ENCODE measurements around the gene LAX1. TPM values are rescaled to one million over a fixed set of nuclear protein-coding genes. Genes with fewer than 3 reads are reported as not detected.
"Not testable (repeated sequence)": the region's sequence is repeated elsewhere in the genome, so short reads cannot be mapped to it uniquely, and the experiment has no call there.

The LAX1 gene, protein sequence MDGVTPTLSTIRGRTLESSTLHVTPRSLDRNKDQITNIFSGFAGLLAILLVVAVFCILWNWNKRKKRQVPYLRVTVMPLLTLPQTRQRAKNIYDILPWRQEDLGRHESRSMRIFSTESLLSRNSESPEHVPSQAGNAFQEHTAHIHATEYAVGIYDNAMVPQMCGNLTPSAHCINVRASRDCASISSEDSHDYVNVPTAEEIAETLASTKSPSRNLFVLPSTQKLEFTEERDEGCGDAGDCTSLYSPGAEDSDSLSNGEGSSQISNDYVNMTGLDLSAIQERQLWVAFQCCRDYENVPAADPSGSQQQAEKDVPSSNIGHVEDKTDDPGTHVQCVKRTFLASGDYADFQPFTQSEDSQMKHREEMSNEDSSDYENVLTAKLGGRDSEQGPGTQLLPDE
- not detected in 2 replicates for total RNA-seq (2014; rRNA removed; shearing (Covaris generic))

DNA sequence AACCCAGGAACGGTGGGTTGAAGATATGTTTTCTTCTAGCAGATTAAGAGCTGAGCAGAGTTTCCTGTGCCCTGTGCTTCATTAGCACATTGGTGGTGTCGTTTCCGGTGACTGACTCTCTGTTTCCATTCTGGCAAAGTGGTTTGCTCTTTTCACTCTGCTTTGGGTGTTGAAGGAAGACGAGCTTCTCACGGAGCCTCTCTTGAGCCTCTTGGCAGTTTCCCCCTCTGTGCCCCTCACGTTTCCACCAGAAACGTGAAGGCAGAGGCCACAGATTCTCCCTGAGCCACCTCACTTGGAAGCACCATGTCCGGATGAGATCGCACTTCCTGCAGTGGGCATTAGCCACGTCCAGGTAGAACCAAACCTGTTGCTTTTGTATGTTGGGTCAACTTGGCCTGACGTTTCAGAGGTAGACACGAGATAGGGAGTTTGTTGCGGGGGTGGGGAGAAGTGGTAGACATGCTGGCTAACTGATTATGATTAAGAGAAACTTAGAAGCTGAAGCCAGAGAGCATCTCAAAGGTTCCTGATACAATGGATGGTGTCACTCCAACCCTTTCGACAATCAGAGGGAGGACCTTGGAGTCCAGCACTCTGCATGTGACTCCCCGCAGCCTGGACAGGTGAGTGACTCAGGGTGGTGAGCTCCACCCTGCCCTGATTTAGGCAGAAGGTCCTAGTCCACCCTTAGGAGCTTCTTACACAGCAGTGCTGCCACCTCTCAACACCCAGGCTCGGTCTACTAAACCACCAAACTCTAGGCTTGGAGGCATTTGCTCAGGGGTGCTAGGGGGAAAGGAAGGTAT, at the start of gene LAX1:
Gene LAX1 (plus strand): TSS at position 155 of the 809 bp plus-strand sequence. CDS start 383 bp downstream, at position 538.
- DNase-seq (ENCODE audit: low read depth), result no peak

DNA sequence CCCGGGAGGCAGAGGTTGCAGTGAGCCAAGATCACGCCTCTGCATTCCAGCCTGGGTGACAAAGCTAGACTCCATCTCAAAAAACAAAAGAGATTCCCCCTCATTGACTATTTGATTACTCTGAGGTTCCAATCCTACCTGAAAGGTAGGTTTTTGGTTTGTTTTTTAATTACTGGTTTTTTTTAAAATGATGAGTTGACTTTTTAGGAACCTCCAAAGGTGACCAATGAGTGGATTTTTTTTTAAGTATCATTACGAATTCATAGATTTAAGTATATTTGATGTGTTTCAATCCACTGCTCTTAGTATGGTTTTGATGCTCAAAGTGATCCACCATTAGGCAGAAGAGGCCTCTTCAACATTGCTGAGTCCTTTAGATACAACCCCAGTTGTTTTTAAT, 47.9 kb upstream of the LAX1 start:
- no peak for DNase-seq (ENCODE audit: low read depth)

DNA sequence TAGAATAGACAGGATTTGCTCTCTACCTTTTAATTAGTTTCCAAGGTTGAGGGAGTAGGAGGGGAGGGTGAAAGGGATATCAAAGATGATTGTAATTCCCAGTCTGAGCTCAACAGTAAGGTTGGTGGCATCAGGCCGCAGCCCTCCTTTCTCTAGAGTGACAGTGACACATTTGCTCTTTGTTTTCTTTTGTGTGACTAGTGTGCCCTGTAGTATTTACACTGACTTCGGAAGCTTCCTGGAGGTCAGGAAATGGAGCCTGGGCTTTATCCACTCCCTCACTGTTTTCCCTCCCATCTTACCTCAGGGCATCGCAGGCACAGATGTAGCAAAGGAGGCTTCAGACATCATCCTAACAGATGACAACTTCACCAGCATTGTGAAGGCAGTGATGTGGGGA, 44.7 kb upstream of the LAX1 start:
- no peak for DNase-seq (ENCODE audit: low read depth)

DNA sequence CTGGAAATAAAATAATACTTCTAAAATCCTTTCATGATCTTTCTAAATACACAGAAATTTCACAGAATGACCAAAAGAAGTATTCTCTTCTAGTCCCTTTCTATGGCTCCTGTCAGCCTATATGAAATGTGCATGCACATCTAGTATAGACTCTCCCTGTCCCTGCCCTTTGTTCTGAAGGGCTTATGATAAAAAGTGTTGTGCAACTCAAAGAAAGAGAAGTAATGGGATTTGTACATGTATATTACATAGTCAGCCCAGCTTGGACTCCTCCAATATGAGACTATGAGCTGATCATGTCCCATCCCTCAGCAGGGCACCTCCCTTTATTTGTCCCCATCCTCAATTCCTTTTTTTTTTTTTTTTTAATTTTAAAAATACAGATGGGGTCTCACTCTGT, 42.1 kb upstream of the LAX1 start:
- DNase-seq (ENCODE audit: low read depth), result no peak

DNA sequence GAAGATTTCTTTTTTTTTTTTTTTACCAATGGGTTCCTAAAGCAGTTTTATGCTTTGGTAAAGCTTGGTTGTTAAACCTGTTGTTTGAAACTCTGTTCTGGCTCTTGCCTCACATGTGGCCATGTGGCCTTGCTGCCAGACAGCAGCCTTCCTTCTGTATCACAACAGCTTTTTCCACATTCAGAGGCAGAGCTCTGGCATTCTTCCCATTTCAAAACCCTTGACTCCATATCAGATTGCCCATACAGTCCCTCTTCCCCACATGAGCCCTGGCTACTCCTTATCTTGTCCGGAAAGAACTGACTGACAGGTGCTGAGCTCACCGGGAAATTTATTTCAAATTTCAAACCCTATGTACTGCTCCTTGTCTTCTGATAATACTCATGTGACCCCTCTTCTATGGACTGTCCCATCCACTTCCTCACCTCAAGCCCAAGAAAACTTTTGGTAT, 38.5 kb upstream of the LAX1 start:
- DNase-seq (ENCODE audit: low read depth), result no peak

DNA sequence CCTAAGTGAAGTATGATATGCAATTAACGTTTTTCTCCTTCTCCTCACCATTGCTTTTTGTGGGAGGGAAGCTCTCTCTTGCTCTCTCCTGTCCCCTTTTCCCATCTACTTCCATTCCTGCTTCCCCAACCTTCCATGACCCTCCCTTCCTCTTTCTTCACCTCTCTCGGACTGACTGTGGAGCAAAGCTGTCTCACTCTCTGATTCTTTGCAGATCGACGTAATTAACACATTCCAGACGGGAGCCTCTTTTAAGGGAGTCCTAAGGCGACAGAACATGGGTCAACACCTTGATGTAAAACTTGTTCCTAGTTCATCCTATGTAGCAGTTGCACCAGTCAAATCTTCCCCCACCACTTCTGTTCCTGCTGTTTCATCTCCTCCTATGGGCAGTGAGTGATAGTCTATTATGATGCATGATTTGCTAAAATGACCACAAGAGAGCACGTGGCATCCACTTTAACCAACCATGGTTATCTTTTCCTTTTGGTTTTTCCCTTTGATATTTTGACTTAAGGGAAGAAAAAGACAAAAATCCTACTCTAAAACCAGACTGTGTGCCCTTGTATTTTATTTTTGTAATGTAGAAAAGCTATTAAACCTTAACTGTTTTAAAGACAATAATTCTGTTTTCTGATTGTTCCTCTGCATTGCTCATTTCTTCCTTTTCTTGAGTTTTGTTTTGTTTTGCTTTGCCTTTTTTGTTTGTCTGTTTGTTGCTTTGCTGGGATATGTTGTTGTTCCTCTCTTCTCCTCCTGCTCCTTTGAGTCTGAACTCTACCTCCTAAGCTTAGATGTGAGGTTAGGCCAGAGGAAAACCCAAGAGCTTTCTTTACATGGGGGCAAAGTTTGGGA, 31.7 kb upstream of the LAX1 start:
- DNase-seq (ENCODE audit: low read depth), result no peak

DNA sequence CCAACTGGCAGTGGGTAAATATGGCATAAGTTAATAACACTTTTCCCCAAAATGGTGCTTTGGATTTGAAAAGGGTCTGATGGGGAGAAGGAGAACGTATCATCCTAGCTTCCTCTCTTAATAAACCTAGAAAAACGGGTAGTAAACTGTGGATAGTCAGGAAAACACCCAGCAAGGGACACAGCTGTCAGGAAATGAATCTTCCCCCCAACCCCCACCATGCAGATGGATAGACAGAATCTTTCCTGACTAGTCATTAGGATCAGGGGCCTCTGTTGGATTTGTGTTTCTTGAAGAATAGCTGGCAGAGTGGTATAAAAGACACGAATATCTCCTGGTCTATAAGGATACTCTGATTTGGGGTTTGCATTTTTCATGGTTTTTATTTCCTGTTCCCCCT, 22.5 kb upstream of the LAX1 start:
- no peak for DNase-seq (ENCODE audit: low read depth)

DNA sequence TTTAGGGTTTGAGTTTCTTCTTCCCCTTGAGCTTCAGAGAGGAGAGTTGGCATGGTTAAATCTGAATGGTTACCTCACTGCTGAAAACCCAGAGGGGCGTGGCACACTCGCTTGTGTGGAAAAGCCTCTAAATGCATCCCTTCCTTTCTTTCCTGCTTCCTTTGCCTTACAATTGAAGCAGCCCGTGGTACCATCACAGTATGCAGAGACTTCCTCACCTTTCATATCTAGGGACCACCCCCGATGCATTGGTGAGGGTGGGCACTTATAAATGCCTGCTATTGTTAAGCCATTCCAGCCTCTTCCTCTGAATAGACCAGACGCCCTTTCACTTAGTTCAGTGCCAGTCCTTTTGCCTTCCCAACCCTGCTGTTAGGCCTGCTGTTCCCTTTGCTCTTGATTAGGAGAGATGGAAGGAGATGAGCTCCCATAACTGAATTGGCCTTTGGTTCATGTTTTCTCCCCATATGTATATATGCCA, 21.9 kb upstream of the LAX1 start:
- DNase-seq (ENCODE audit: low read depth), result no peak

DNA sequence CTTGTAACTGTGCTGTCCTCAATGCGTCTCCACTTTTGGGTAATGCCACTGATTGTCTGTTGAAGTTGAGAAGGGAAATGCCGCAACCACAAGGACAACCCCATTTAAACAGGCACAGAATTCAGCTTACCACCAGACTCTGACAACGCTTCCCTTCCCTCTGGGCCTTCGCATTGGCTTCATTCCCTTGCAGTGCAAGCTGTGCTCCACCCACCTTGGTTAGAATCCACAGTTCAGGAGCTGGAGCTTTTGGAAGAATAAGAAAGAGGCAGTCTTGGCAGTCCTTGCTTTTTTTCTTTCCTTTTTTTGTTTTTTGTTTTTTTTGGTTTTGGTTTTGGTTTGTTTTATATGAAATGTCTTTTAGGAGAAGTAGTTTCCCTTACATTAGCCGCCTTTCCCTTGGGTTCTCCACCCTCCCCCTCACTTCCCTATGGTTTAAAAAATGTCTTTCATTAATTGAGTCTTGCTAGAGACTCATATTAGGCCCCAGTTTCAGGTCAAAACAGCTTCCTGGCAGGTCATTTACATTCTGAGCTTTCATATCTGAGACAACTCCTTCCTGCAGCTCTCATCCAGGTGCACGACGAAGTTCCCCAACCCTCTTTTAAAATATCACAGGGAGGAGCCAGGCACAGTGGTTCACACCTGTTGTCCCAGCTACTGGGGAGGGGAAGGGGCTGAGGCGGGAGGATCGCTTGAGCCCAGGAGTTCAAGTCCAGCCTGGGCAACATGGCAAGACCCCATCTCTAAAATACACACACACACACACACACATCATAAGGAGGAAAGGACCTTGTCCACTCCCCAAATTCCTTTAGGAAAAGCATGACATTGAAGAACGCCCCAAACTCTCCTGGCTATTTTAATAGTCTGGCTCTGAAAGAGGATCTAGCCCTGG, 20.7 kb upstream of the LAX1 start:
- peak; percentile 9 for DNase-seq (ENCODE audit: low read depth)

DNA sequence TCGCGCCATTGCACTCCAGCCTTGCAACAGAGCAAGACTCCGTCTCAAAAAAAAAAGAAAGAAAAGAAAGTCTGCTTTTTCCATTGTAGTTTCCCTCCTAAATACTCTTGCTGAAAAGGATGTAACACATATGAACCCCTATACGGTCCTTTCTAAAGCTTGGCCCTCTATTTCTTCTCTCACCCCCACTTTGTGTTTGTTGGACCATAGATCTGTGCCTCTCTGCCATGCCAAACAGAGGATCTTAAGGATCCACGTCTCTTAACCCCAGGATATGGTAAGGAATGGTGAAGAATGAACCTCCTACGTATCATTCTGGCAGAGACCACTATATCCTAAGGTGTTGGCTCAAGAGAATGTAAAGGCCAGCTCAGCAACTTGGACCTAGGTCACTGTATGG, 18.7 kb upstream of the LAX1 start:
- no peak for DNase-seq (ENCODE audit: low read depth)

DNA sequence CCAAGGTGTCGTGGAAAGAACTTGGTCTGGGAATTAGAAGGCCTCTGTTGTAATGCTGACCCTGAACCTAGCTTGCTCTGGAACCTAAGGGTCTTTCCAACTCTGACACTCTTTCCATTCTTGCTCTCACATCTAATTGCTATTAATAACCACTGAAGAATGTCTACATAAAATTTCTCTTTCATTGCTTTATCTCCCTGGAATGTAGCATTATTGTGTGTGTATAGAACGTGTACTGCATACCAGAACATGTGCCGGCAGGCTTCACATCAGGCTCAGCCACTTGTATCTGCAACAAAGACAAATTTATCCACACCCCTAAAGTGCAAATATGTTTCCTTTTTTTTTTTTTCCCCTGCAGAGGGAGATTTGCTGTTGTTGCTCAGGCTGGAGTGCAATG, 13.9 kb upstream of the LAX1 start:
- no peak for DNase-seq (ENCODE audit: low read depth)

DNA sequence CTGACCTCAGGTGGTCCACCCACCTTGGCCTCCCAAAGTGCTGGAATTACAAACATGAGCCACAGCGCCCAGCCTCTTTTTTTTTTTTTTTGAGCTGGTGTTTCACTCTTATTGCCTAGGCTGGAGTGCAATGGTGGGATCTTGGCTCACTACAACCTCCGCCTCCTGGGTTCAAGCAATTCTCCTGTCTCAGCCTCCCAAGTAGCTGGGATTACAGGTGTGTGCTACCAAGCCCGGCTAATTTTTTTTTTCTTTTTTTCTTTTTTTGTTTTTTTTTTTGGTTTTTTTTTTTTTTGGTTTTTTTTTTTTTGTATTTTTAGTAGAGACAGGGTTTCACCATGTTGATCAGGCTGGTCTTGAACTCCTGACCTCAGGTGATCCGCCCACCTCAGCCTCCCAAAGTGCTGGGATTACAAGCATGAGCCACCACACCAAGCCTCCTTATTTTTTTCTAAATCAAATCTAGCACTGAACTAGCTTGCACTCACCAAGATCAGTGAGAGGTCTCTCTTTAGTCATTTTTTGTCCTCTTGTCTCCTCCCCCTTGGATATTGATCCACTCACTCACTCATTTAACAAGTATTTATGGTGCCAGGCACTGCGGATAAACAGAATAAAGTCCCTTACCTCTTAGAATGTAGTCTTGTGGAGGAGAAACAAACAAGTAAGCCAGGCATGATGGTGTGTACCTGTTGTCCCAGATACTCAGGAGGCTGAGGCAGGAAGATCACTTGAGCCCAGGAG, 13.2 kb upstream of the LAX1 start:
- DNase-seq (ENCODE audit: low read depth), result not testable (repeated sequence)

DNA sequence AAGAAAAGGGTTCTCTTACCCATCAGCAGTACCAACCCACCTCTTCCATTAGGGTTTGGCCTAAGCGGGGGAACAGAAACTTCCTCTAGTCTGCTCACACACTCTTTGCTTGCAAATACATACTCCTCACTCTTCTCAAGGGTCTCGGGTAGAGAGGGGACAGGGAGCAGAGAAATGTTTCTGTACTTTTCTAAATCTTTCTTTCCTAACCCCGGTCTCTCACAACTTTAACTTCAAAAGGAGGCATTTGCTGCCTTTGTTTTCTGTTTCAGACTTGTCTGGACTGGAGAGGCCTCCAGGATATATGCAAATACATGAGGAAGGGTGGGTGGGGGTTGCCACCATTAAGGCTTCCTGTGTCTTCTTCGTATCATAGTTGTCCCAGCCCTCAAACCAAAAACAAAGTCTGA, 10.5 kb upstream of the LAX1 start:
- DNase-seq (ENCODE audit: low read depth), result no peak

DNA sequence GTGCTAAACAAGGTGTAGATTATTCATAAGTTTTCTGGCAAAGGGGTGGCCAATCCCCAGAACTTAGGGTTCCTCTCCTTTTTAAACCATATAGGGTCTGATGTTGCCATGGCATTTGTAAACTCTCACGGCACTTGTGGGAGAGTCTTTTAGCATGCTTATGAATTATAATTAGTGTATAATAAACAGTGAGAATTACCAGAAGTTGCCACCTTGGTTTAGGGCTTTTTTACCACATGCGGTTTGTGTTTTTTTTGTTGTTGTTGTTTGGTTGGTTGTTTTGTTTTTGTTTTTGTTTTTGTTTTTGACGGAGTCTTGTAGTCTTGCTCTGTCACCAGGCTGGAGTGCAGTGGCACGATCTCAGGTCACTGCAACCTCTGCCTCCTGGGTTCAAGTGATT, 8.9 kb upstream of the LAX1 start:
- no peak for DNase-seq (ENCODE audit: low read depth)

DNA sequence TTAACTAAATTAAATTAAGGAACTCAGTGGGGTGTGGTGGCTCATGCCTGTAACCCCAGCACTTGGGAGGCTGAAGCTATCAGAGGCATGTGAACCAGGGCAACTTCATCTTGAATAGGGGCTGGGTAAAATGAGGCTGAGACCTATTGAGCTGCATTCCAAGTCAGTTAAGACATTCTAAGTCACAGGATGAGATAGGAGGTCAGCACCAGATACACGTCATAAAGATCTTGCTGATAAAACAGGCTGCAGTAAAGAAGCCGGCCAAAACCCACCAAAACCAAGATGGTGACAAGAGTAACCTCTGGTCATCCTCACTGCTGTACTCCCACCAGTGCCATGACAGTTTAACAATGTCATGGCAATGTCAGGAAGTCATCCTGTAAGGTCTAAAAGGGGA, 6.2 kb upstream of the LAX1 start:
- peak; percentile 57 for DNase-seq (ENCODE audit: low read depth)

DNA sequence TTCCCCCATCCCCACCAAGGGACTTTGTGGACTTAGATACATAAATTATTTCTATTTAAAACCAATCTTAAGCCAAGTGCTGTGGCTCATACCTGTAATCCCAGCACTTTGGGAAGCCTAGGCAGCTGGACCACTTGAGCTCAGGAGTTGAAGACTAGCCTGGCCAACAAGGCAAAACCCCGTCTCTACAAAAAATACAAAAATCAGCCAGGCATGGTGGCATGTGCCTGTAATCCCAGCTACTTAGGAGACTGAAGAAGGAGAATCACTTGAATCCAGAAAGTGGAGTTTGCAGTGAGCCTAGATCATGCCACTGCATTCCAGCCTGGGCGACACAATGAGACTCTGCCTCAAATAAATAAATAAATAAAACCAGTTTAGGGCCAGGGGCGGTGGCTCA, 4.5 kb upstream of the LAX1 start:
- no peak for DNase-seq (ENCODE audit: low read depth)

DNA sequence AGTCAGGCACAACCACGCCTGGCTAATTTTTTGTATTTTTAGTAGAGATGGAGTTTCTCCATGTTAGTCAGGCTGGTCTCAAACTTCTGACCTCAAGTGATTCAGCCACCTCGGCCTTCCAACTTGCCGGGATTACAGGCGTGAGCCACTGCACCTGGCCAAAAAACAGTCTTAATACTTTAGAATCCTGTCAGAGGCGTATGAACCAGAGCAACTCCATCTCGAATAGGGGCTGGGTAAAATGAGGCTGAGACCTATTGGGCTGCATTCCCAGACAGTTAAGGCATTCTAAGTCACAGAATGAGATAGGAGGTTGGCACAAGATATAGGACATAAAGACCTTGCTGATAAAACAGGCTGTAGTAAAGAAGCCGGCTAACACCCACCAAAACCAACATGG, 3.0 kb upstream of the LAX1 start:
- peak; percentile 25 for DNase-seq (ENCODE audit: low read depth)

DNA sequence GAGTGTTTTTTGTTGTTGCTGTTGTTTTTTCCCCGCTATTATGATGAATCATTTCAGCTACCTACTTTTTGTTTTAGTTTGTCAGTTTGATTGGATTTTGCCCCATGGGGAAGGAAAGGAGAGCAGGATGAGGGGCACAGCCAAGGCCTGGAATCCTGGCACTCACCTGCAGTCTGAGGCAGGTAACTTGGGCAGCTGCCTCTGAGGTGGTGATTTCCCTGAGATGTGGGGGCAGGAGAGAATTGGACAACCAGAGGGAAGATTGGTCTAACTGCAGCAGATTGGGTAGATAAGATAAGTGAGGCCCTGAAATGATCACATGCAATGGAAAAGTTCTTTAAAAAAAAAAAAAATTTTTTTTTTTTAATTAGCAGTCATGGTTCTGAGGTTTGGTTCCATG, 1.5 kb upstream of the LAX1 start:
- DNase-seq (ENCODE audit: low read depth), result no peak

DNA sequence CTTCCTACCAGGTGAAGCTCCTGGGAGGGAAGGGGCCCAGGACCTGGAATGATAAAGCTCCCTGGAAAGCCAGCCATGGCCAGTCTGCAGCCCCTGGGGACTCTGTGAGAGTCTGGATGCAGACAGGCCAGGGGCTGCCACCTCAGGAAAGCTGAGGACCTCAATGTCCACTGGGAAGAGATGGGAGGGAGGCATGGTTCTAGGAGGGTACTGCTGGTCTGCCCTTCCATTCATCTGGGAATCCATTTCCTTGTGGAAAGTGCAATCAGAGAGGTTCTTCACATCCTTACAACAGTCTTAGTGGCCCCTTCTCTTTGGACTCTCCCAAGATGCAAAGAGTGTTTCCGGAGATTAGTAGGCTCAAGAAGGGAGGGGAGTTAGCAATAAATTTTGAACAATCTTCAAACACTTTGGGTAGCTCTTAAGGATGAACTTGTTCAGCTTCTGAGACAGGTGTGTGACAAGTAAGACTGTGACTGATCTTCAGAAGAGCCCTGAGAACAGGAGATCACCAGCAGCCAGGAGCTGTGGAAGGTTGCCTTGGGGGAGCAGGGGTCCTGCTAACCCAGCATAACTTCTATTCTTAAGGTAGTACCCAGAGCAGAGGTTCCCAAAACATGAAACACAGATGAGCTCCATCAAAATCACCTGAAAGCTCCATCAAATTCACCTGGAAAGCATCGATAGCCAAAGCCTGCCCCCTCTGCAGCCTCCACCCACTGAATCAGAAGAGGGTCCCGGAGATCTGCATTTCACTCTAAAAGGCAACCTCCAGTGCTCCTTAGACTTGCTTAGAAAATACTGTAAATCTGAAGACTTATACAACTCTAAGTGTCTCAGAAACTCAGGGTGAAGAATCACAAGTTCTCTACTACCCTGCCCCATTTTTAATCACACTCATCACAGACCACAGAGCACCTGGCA, 616 bp upstream of the LAX1 start:
- no peak for DNase-seq (ENCODE audit: low read depth)

Measured in M059J (cell line).